Measurements from ENCODE around the gene UHRF1. TPM values are rescaled to one million over a fixed set of nuclear protein-coding genes. Genes with fewer than 3 reads are reported as not detected.
A peak's percentile ranks its signal among the peaks of the same experiment; 100 is the strongest.

The UHRF1 gene
- total and polyA plus RNA-seq, 2 of the 4 experiments (the other 2 are of a cell fraction) = 47.4 to 57.4 TPM

- no peak overlapping the region for H2BK5ac ChIP-seq (ENCODE audit: low read depth, low read length, poor library complexity, severe bottlenecking)
- H2AFZ ChIP-seq (replicated peaks; ENCODE audit: low read length, poor library complexity) = no peak overlapping the region
- no peak overlapping the region for H4K5ac ChIP-seq (ENCODE audit: low read depth, low read length)
- POLR2A ChIA-PET (ENCODE audit: unreplicated experiment) = no interaction called here
- H4K8ac ChIP-seq (ENCODE audit: low read depth in 2 of 2, low read length in 2 of 2) = no peak overlapping the region
- no peak overlapping the region for H4K91ac ChIP-seq (ENCODE audit: insufficient read depth, low read depth, low read length)
- DNase-seq = no peak
- H3K4me1 ChIP-seq (ENCODE audit: control insufficient read depth, insufficient read depth, low read length) = no peaks in the 10 kb centered on the region
- H3K9me1 ChIP-seq (ENCODE audit: insufficient read depth, low read length) = peaks cover 8% of the 10 kb centered on the region
- 100% methylated on average over 1 of the region's 5 CpGs; no CpG with 5 or more reads in 1 of the 2 experiments for WGBS, 2 experiments (ENCODE audit: extremely low coverage in 2 of 2, insufficient read length in 1 of 2)
- no peak overlapping the region for H2AK9ac ChIP-seq (replicated peaks; ENCODE audit: low read depth, low read length, poor library complexity)
- H2BK120ac ChIP-seq (ENCODE audit: low read depth, low read length) = no peak overlapping the region
- intact Hi-C loops (cut with micrococcal nuclease) (no loop called here), in situ Hi-C loops (cut with MboI; ENCODE audit: low sequenced_read_pairs) (no loop called here), dilution Hi-C loops (cut with HindIII; ENCODE audit: low sequenced_read_pairs, unreplicated experiment) (no loop called here)
- no peak for ATAC-seq (ENCODE audit: low read depth)
- CTCF ChIA-PET = interaction anchor here (0.5 kb wide), 1 partner anchor 12 kb away, joined by 3 read pairs; no protein-coding TSS in a partner anchor
- H3K4me2 ChIP-seq (ENCODE audit: low read depth, low read length) = no peak overlapping the region
- H3K79me1 ChIP-seq (ENCODE audit: low read depth in 1 of 2, low read length in 2 of 2) = peaks cover 40 to 92% of the 10 kb centered on the region in 2 experiments
- H2BK20ac ChIP-seq (ENCODE audit: low read depth, low read length) = no peak overlapping the region
- H3K14ac ChIP-seq (replicated peaks; ENCODE audit: low read depth, low read length) = no peak overlapping the region
- no peak overlapping the region for H3K56ac ChIP-seq (ENCODE audit: extremely low read depth, insufficient read depth, low read length)
- BruUV-seq (replicated peaks) = no TSS peak
- H3K9me3 ChIP-seq (ENCODE audit: control insufficient read depth, insufficient read depth, low read length) = no peaks in the 10 kb centered on the region
- TF ChIP-seq, protein P1, sequence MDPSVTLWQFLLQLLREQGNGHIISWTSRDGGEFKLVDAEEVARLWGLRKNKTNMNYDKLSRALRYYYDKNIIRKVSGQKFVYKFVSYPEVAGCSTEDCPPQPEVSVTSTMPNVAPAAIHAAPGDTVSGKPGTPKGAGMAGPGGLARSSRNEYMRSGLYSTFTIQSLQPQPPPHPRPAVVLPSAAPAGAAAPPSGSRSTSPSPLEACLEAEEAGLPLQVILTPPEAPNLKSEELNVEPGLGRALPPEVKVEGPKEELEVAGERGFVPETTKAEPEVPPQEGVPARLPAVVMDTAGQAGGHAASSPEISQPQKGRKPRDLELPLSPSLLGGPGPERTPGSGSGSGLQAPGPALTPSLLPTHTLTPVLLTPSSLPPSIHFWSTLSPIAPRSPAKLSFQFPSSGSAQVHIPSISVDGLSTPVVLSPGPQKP (IDR thresholded peaks at IDR 0.05; ENCODE audit: borderline replicate concordance, low read depth, low read length) = no peak
- TF ChIP-seq MXI1 (IDR thresholded peaks at IDR 0.05; ENCODE audit: borderline replicate concordance, low read depth, low read length) (no peak), NFE2L2 (IDR thresholded peaks at IDR 0.05; ENCODE audit: low read depth, low read length) (no peak), SMC3 (IDR thresholded peaks at IDR 0.05; ENCODE audit: low read depth, low read length) (no peak), RFX5 (IDR thresholded peaks at IDR 0.05; ENCODE audit: low read depth, low read length) (no peak), RCOR1 (IDR thresholded peaks at IDR 0.05; ENCODE audit: insufficient replicate concordance, low read length) (no peak), POLR2A (IDR thresholded peaks at IDR 0.05; ENCODE audit: low read depth, low read length) (no peak), BHLHE40 (IDR thresholded peaks at IDR 0.05; ENCODE audit: low read depth, low read length) (no peak), RAD21 (IDR thresholded peaks at IDR 0.05; ENCODE audit: low read length) (no peak), MAFK (IDR thresholded peaks at IDR 0.05; ENCODE audit: low read depth, low read length) (no peak)
- TF ChIP-seq, protein P2, sequence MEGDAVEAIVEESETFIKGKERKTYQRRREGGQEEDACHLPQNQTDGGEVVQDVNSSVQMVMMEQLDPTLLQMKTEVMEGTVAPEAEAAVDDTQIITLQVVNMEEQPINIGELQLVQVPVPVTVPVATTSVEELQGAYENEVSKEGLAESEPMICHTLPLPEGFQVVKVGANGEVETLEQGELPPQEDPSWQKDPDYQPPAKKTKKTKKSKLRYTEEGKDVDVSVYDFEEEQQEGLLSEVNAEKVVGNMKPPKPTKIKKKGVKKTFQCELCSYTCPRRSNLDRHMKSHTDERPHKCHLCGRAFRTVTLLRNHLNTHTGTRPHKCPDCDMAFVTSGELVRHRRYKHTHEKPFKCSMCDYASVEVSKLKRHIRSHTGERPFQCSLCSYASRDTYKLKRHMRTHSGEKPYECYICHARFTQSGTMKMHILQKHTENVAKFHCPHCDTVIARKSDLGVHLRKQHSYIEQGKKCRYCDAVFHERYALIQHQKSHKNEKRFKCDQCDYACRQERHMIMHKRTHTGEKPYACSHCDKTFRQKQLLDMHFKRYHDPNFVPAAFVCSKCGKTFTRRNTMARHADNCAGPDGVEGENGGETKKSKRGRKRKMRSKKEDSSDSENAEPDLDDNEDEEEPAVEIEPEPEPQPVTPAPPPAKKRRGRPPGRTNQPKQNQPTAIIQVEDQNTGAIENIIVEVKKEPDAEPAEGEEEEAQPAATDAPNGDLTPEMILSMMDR (conservative IDR thresholded peaks at IDR 0.05; ENCODE audit: low read depth, low read length) = no peak
- TF ChIP-seq, protein P3, sequence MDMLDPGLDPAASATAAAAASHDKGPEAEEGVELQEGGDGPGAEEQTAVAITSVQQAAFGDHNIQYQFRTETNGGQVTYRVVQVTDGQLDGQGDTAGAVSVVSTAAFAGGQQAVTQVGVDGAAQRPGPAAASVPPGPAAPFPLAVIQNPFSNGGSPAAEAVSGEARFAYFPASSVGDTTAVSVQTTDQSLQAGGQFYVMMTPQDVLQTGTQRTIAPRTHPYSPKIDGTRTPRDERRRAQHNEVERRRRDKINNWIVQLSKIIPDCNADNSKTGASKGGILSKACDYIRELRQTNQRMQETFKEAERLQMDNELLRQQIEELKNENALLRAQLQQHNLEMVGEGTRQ (IDR thresholded peaks at IDR 0.05; ENCODE audit: low read depth, low read length) = no peak
- no peak overlapping the region for H3K4me3 ChIP-seq (ENCODE audit: insufficient read depth, low read depth, low read length)
- H3K23ac ChIP-seq (ENCODE audit: low read depth, low read length) = no peak overlapping the region
- H3K27ac ChIP-seq (ENCODE audit: insufficient read depth, low read length) = no peak overlapping the region
- no peaks in the 10 kb centered on the region for H3K27me3 ChIP-seq (ENCODE audit: control insufficient read depth, insufficient read depth, low read length)
- H4K20me1 ChIP-seq (ENCODE audit: insufficient read depth, low read length) = peaks cover 92% of the 10 kb centered on the region
- H3K9ac ChIP-seq (ENCODE audit: low read depth, low read length) = no peak overlapping the region
- no peak overlapping the region for H3K4ac ChIP-seq (ENCODE audit: low read depth, low read length)
- no peak overlapping the region for H2BK15ac ChIP-seq (ENCODE audit: low read depth, low read length)
- H3K36me3 ChIP-seq (ENCODE audit: control insufficient read depth, insufficient read depth, low read length) = peaks cover 6% of the 10 kb centered on the region; the same call in 1 of the 2 replicates
- H3K18ac ChIP-seq (ENCODE audit: low read depth, low read length) = no peak overlapping the region
- H2AK5ac ChIP-seq (ENCODE audit: low read depth, low read length) = peak overlapping the region; percentile 33; the same call in 1 of the 2 replicates
These were observed 95.8 kb downstream of the UHRF1 start for GRCh38 chr19:5005096-5005495.
